Psoas muscle (tissue), 8 donors: ENCODE data around the gene KHK. TPM values are rescaled to one million over a fixed set of nuclear protein-coding genes. Genes with fewer than 3 reads are reported as not detected.

ENCODE experiments used
- ATAC-seq, 4 donors: fragments of 200-7000 bp; cut with Tn5 transposase; one replicate each; pipeline ENCODE4 v1.9.1; 2020; ENCODE audit warnings: moderate library complexity in 3 of 4, mild to moderate bottlenecking in 2 of 4
- DNase-seq, 2 donors: peaks; one replicate each; pipeline ENCODE4 v3.0.0-alpha.2; 2020
- H3K27ac ChIP-seq: fragments of 200-600 bp; one replicate; pipeline ENCODE4 v1.8.0; 2022
- H3K27me3 ChIP-seq, 3 donors: fragments of 200-600 bp in 1 of 3; one replicate each; pipeline versions ENCODE4 v1.6.1 to v1.8.0; 2013 to 2022; ENCODE audit warnings: low read length in 2 of 3, mild to moderate bottlenecking in 2 of 3, moderate library complexity in 1 of 3; ENCODE audit not compliant: insufficient read depth in 3 of 3
- H3K36me3 ChIP-seq, 2 donors: fragments of 200-600 bp in 1 of 2; one replicate each; pipeline versions ENCODE4 v1.6.1 to v1.8.0; 2013 to 2022; ENCODE audit warnings: low read depth in 1 of 2, mild to moderate bottlenecking in 1 of 2, moderate library complexity in 1 of 2; ENCODE audit not compliant: insufficient read depth in 1 of 2
- H3K4me1 ChIP-seq: fragments of 200-600 bp; one replicate; pipeline ENCODE4 v1.8.0; 2022
- H3K4me3 ChIP-seq: fragments of 200-600 bp; one replicate; pipeline ENCODE4 v1.8.0; 2022; ENCODE audit warnings: mild to moderate bottlenecking
- H3K9me3 ChIP-seq: fragments of 200-600 bp; one replicate; pipeline ENCODE4 v1.8.0; 2022
- WGBS, 3 donors: extraction: QIAGEN DNeasy Blood & Tissue Kit; methylation state at CpG; one replicate each; pipeline versions ENCODE4 v1.1.6 to v1.1.7; 2013; 5-methylcytosine and 5-hydroxymethylcytosine counted together
- intact Hi-C, 2 donors: fragments of 100-400 bp; cut with DNase I; formaldehyde crosslinking; loops; one replicate each; pipeline versions ENCODE4 v1.11.0 to v1.14.2; 2022
- polyA plus RNA-seq, 3 donors: library from polyadenylated mRNA; stranded (reverse); fragments of 200-250 nt; gene quantifications; one replicate each; pipeline ENCODE4 v1.2.3, GENCODE V29; 2013
- total RNA-seq, 4 donors: library from RNA; stranded (reverse); fragmentation: NEBNext Ultra II Directional in 2 of 4; extraction: Animal tissue kit (Norgen Biotek cat#: 25700) in 2 of 4; gene quantifications; one replicate each; pipeline versions ENCODE4 v1.2.1 to v1.2.4, GENCODE V29; 2021 to 2023
- TF ChIP-seq, protein P1 (sequence below): fragments of 200-600 bp; IDR thresholded peaks from one replicate; pipeline ENCODE4 v1.8.0; 2022; ENCODE audit warnings: antibody characterized with exemption
- donor health status: healthy with polysubstance abuse.
- donor health status: DM: no; HTN: no; CAD: no; lungs with moderate emphysema.
- donor health status: Bipolar disorder and iron deficiency.
- donor health status: healthy.
- donor health status: DM: yes; HTN: yes; CAD: no.
- donor health status: DM: no; HTN: no; CAD: no.
- donor health status: DM: no; HTN: no; CAD: no.
- donor health status: DM: yes; HTN: yes; CAD: no.

The KHK gene
- total and polyA plus RNA-seq, 7 donors, result 1.5 to 5.8 (median 2.5) TPM

DNA sequence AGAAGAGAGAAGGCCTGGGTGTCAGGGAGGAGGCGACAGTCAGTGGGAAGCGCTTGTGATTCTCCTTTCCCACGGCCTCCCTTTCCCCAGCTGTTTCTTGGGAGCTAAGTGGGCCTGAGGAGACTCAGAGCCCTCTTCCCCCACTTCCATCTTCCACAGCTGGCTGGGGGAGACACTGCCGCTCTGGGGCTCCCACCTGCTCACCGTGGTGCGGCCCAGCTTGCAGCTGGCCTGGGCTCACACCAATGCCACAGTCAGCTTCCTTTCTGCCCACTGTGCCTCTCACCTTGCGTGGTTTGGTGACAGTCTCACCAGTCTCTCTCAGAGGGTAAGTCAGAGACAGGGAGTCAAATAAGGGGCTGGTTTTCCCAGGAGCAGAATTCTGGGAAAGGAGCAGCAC lies 46.7 kb upstream of the KHK start:
- ATAC-seq (no peak), DNase-seq (no peak)
- no peaks in the 10 kb centered on the region for H3K9me3 ChIP-seq
- H3K36me3 ChIP-seq, result peaks cover 10 to 66% of the 10 kb centered on the region in 2 donors
- TF ChIP-seq, protein P1, sequence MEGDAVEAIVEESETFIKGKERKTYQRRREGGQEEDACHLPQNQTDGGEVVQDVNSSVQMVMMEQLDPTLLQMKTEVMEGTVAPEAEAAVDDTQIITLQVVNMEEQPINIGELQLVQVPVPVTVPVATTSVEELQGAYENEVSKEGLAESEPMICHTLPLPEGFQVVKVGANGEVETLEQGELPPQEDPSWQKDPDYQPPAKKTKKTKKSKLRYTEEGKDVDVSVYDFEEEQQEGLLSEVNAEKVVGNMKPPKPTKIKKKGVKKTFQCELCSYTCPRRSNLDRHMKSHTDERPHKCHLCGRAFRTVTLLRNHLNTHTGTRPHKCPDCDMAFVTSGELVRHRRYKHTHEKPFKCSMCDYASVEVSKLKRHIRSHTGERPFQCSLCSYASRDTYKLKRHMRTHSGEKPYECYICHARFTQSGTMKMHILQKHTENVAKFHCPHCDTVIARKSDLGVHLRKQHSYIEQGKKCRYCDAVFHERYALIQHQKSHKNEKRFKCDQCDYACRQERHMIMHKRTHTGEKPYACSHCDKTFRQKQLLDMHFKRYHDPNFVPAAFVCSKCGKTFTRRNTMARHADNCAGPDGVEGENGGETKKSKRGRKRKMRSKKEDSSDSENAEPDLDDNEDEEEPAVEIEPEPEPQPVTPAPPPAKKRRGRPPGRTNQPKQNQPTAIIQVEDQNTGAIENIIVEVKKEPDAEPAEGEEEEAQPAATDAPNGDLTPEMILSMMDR, result no peak
- no peaks in the 10 kb centered on the region for H3K27me3 ChIP-seq
- no peak overlapping the region for H3K4me3 ChIP-seq
- WGBS, 3 donors, result 90 to 92% (median 91%) methylated on average over 6 to 7 of the region's 7 CpGs
- H3K4me1 ChIP-seq, result peaks cover 10% of the 10 kb centered on the region
- no peak overlapping the region for H3K27ac ChIP-seq
- intact Hi-C loops, result loop anchor here in 1 of 2 donors (5.0 kb wide), 1 partner anchor 42 kb away; no protein-coding TSS in a partner anchor

DNA sequence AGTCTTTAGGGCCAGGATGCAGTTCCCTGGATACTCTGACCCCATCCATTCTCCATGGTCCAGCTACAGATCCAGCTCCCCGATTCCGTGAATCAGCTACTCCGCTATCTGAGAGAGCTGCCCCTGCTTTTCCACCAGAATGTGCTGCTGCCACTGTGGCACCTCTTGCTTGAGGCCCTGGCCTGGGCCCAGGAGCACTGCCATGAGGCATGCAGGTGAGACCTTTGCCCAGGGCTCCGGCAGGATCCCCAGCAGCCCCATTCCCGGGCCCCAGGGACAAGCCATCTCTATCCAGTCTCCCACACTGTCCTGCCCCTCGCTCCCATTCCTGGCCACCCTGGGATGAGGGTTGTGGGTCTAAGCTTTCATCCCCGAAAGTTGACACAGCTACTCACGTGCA lies 46.3 kb upstream of the KHK start:
- TF ChIP-seq, protein P1, result no peak
- Histone ChIP-seq H3K9me3 (no peaks in the 10 kb centered on the region), H3K4me1 (peaks cover 9% of the 10 kb centered on the region), H3K27me3 (no peaks in the 10 kb centered on the region), H3K36me3 (peaks cover 10 to 62% of the 10 kb centered on the region in 2 donors), H3K4me3 (no peak overlapping the region), H3K27ac (no peak overlapping the region)
- no peak for DNase-seq
- 85 to 92% (median 89%) methylated on average over 8 of the region's 8 CpGs for WGBS, 3 donors
- no peak for ATAC-seq
- intact Hi-C loops, result no loop called here

DNA sequence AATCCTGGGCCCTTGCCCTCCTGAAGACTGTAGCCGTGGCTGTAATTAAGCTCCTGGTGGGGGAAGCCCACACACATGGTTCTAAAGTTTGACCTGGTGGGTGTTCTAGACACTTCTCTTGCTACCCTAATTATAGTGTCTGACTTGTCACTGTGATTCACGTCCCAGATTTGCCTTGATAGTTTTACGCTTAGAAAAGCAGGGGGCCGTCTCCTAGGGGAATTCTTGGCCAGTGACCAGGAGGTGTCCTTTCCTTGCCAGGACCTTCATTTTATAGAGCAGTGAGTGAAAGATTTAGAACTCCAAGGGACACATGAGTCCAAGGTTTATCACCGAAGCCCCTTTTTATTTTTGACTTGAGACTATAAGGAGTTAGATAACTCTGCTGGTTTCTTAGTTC lies 44.8 kb upstream of the KHK start:
- 16 to 30% (median 18%) methylated on average over 5 of the region's 5 CpGs for WGBS, 3 donors
- peak overlapping the region; percentile 66 for H3K27ac ChIP-seq
- TF ChIP-seq, protein P1, result no peak
- ATAC-seq (peak; percentile 83 to 90 (median 88)), DNase-seq (peak in 1 of 2 donors; percentile 58)
- H3K4me1 ChIP-seq, result peaks cover 9% of the 10 kb centered on the region
- no peaks in the 10 kb centered on the region for H3K27me3 ChIP-seq
- H3K9me3 ChIP-seq, result no peaks in the 10 kb centered on the region
- no peak overlapping the region for H3K4me3 ChIP-seq
- intact Hi-C loops, result no loop called here
- peaks cover 4 to 47% of the 10 kb centered on the region in 2 donors for H3K36me3 ChIP-seq

DNA sequence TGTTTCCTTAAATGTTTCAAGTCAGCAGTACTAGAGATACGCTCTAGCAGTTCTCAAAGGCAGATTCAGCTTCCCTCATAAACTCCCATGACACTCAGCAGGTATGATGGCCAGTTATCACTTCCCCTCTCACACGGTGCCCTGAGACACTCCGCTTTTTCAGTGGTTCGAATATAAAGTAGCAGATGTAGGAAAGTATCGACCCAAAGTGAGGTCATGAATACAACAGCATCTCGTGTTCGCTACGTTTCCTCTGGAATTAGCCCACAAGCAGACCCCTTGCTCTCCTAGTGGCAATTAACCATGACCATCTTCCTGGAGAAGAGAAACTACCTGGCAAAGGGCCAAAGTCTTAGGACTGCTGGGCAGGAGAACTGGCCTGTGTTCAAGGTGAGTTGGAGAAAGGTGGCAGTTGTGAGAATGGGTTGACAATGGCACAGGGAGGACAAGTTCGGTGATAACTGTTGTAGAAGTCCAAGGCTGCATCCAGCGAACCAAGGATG lies 44.4 kb upstream of the KHK start:
- Histone ChIP-seq H3K4me3 (no peak overlapping the region), H3K9me3 (no peaks in the 10 kb centered on the region), H3K27ac (peak overlapping the region; percentile 66), H3K36me3 (peaks cover 4 to 43% of the 10 kb centered on the region in 2 donors), H3K4me1 (peaks cover 9% of the 10 kb centered on the region), H3K27me3 (no peaks in the 10 kb centered on the region)
- ATAC-seq, result peak in 3 of 4 donors; percentile 18 to 38 (median 33)
- TF ChIP-seq, protein P1, result no peak
- WGBS, 3 donors, result 66 to 73% (median 67%) methylated on average over 10 of the region's 10 CpGs
- no peak for DNase-seq
- intact Hi-C loops, result no loop called here
